G401.6 (cell line): ENCODE measurements around the gene ZNF512.
A peak's percentile ranks its signal among the peaks of the same experiment; 100 is the strongest.
"Not testable (repeated sequence)": the region's sequence is repeated elsewhere in the genome, so short reads cannot be mapped to it uniquely, and the experiment has no call there.

Source experiments
- FAIRE-seq: peaks from 2 replicates; lab custom pipeline; 2012; peaks lifted over from hg19 to GRCh38; lab: Jason Lieb, UNC

The ZNF512 gene

GRCh38 chr2:27583390-27583915 lies 611 bp downstream of the ZNF512 start:
- no peak for FAIRE-seq

- FAIRE-seq, result no peak
Measured at GRCh38 chr2:27584597-27584996, 1.8 kb downstream of the ZNF512 start.

GRCh38 chr2:27587025-27587424 lies 4.2 kb downstream of the ZNF512 start:
- FAIRE-seq, result no peak

- no peak for FAIRE-seq
Measured at GRCh38 chr2:27588308-27588707, 5.5 kb downstream of the ZNF512 start.

- FAIRE-seq, result no peak
Measured at GRCh38 chr2:27591745-27592144, 8.9 kb downstream of the ZNF512 start.

GRCh38 chr2:27593240-27593639 lies 10.4 kb downstream of the ZNF512 start:
- FAIRE-seq, result no peak

GRCh38 chr2:27594020-27594703 lies 11.3 kb downstream of the ZNF512 start:
- not testable (repeated sequence) for FAIRE-seq

- not testable (repeated sequence) for FAIRE-seq
Measured at GRCh38 chr2:27595412-27595811, 12.6 kb downstream of the ZNF512 start.

GRCh38 chr2:27596627-27597026 lies 13.8 kb downstream of the ZNF512 start:
- no peak for FAIRE-seq

- FAIRE-seq, result no peak
Measured at GRCh38 chr2:27606611-27607010, 23.8 kb downstream of the ZNF512 start.

- no peak for FAIRE-seq
Measured at GRCh38 chr2:27613985-27614384, 31.1 kb downstream of the ZNF512 start.

- FAIRE-seq, result no peak
Measured at GRCh38 chr2:27615316-27615715, 32.5 kb downstream of the ZNF512 start.

- FAIRE-seq, result peak; percentile 60
Measured at GRCh38 chr2:27621524-27621923, 38.7 kb downstream of the ZNF512 start.

GRCh38 chr2:27622921-27623384 lies 40.1 kb downstream of the ZNF512 start:
- no peak for FAIRE-seq

- no peak for FAIRE-seq
Measured at GRCh38 chr2:27624943-27625342, 42.1 kb downstream of the ZNF512 start.

GRCh38 chr2:27626323-27626722 lies 43.5 kb downstream of the ZNF512 start:
- FAIRE-seq, result not testable (repeated sequence)

- FAIRE-seq, result not testable (repeated sequence)
Measured at GRCh38 chr2:27626921-27627320, 44.1 kb downstream of the ZNF512 start.

GRCh38 chr2:27627963-27628766 lies 45.3 kb downstream of the ZNF512 start:
- peak; percentile 33 for FAIRE-seq

- peak; percentile 28 for FAIRE-seq
Measured at GRCh38 chr2:27628767-27629709, 46.2 kb downstream of the ZNF512 start, which contains the start of the genes CCDC121 and GPN1. CCDC121 (minus strand) TSS chr2:27629012; CDS start chr2:27627799, 1,213 bp downstream. GPN1 (plus strand) TSS chr2:27629050; CDS start chr2:27629059, 9 bp downstream.

- FAIRE-seq, result not testable (repeated sequence)
Measured at GRCh38 chr2:27630257-27630656, 47.4 kb downstream of the ZNF512 start.

GRCh38 chr2:27634291-27634690 lies 51.4 kb downstream of the ZNF512 start:
- no peak for FAIRE-seq

- no peak for FAIRE-seq
Measured at GRCh38 chr2:27636766-27637165, 53.9 kb downstream of the ZNF512 start.
